Nephron (organoid): Measurements from ENCODE around the gene OAS3.

Source experiments
- H3K27ac Mint-ChIP-seq, 3 experiments: 2 replicates each; pipeline ENCODE4 v1.8.0; 2020; ENCODE audit warnings: mixed read lengths in 3 of 3, mild to moderate bottlenecking in 2 of 3, moderate library complexity in 1 of 3
- H3K27me3 Mint-ChIP-seq: 2 replicates; pipeline ENCODE4 v1.8.0; 2021; ENCODE audit warnings: low read depth, mild to moderate bottlenecking, moderate library complexity, mixed read lengths
- H3K36me3 Mint-ChIP-seq: 2 replicates; pipeline ENCODE4 v1.8.0; 2020; ENCODE audit warnings: low read depth, mixed read lengths
- H3K4me1 Mint-ChIP-seq: 2 replicates; pipeline ENCODE4 v1.8.0; 2020; ENCODE audit warnings: mixed read lengths
- H3K4me3 Mint-ChIP-seq, 3 experiments: 2 replicates each; pipeline ENCODE4 v1.8.0; 2020; ENCODE audit warnings: mild to moderate bottlenecking in 3 of 3, mixed read lengths in 3 of 3, moderate library complexity in 2 of 3
- H3K9me3 Mint-ChIP-seq: 2 replicates; pipeline ENCODE4 v1.8.0; 2020; ENCODE audit warnings: mixed read lengths
- CTCF ChIP-seq, 3 experiments: fragments of 200-600 bp; sonication (generic); IDR thresholded peaks; one replicate each; pipeline ENCODE4 v1.5.0; 2021; ENCODE audit warnings: antibody characterized with exemption in 3 of 3; ENCODE audit not compliant: unreplicated experiment in 3 of 3

The OAS3 gene

GRCh38 chr12:112928978-112929377 lies 9.3 kb upstream of the OAS3 start:
- peaks cover 18% of the 10 kb centered on the region for H3K27me3 Mint-ChIP-seq
- H3K4me3 Mint-ChIP-seq = no peak overlapping the region
- peaks cover 7% of the 10 kb centered on the region for H3K4me1 Mint-ChIP-seq
- no peaks in the 10 kb centered on the region for H3K36me3 Mint-ChIP-seq
- H3K27ac Mint-ChIP-seq = no peak overlapping the region
- no peak for TF ChIP-seq CTCF (IDR thresholded peaks at IDR 0.05; ENCODE audit: unreplicated experiment in 3 of 3)
- H3K9me3 Mint-ChIP-seq = peaks cover 6% of the 10 kb centered on the region

- peaks cover 16% of the 10 kb centered on the region for H3K27me3 Mint-ChIP-seq
- peaks cover 5% of the 10 kb centered on the region for H3K4me1 Mint-ChIP-seq
Observed at GRCh38 chr12:112929715-112930114, 8.6 kb upstream of the OAS3 start.

GRCh38 chr12:112930350-112930749 lies 7.9 kb upstream of the OAS3 start:
- Mint-ChIP-seq H3K4me1 (no peaks in the 10 kb centered on the region), H3K36me3 (no peaks in the 10 kb centered on the region), H3K27me3 (peaks cover 14% of the 10 kb centered on the region), H3K4me3 (no peak overlapping the region), H3K27ac (no peak overlapping the region), H3K9me3 (peaks cover 8% of the 10 kb centered on the region)
- no peak for TF ChIP-seq CTCF (IDR thresholded peaks at IDR 0.05; ENCODE audit: unreplicated experiment in 3 of 3)

More at GRCh38 chr12:112929715-112930114, 8.6 kb upstream of the OAS3 start:
- Mint-ChIP-seq H3K27ac (no peak overlapping the region), H3K4me3 (no peak overlapping the region), H3K36me3 (no peaks in the 10 kb centered on the region), H3K9me3 (peaks cover 6% of the 10 kb centered on the region)
- no peak for TF ChIP-seq CTCF (IDR thresholded peaks at IDR 0.05; ENCODE audit: unreplicated experiment in 3 of 3)

DNA sequence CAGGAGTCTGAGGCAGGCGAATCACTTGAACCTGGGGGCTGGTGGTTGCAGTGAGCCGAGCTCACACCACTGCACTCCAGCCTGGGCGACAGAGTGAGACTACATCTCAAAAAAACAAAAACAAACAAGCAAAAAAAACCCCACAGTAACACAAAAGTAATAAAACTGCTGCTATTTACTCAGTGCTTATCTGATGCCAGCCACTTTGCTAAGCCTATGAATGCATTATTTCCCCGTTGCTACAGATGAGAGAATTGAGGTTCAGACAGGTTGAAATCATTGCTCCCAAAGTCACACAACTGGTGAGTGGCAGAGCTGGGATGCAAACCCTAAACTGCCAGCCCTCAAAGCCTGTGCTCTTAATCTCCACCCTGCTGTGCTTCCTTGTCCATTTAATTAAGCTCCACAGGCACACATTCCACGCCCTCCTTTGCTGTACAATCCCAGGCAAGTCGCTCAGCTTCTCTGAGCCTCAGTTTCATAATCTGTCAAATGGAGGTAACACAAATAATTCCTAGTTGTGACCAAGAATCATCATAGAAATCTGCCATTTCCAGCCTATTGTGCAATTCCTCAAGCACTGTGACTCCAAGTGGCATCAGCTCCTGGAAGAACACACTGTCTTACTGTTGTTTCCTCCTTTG lies 5.7 kb upstream of the OAS3 start:
- Mint-ChIP-seq H3K27ac (no peak overlapping the region), H3K36me3 (no peaks in the 10 kb centered on the region), H3K4me3 (no peak overlapping the region), H3K9me3 (peaks cover 3% of the 10 kb centered on the region), H3K4me1 (no peaks in the 10 kb centered on the region), H3K27me3 (peaks cover 23% of the 10 kb centered on the region)
- TF ChIP-seq CTCF (IDR thresholded peaks at IDR 0.05; ENCODE audit: unreplicated experiment in 3 of 3) = no peak

DNA sequence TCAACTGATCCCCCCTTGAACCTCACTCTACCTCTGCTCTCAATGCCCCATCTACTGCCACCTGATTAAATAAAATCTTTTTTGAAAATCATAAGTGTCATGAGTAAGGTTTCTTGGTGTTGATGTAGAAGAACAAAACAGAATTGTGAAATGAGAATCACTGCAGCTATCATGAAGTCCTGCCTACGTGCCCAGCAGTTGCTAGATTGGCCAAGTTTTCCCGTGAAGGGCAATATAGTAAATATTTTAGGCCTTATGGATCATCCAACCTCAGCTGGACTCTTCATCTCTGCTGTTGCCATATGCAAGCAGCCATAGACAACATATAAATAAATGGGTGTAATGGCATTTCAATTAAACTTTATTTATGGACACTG lies 5.2 kb upstream of the OAS3 start:
- no peaks in the 10 kb centered on the region for H3K4me1 Mint-ChIP-seq
- TF ChIP-seq CTCF (IDR thresholded peaks at IDR 0.05; ENCODE audit: unreplicated experiment in 3 of 3) = no peak
- H3K36me3 Mint-ChIP-seq = no peaks in the 10 kb centered on the region
- H3K9me3 Mint-ChIP-seq = peaks cover 3% of the 10 kb centered on the region
- H3K27ac Mint-ChIP-seq = no peak overlapping the region
- H3K4me3 Mint-ChIP-seq = no peak overlapping the region
- H3K27me3 Mint-ChIP-seq = peaks cover 23% of the 10 kb centered on the region

- H3K4me3 Mint-ChIP-seq = no peak overlapping the region
- H3K27ac Mint-ChIP-seq = no peak overlapping the region
- peaks cover 43% of the 10 kb centered on the region for H3K27me3 Mint-ChIP-seq
Observed at GRCh38 chr12:112936264-112936663, 2.0 kb upstream of the OAS3 start.

More at GRCh38 chr12:112936264-112936663, 2.0 kb upstream of the OAS3 start:
- no peak for TF ChIP-seq CTCF (IDR thresholded peaks at IDR 0.05; ENCODE audit: unreplicated experiment in 3 of 3)
- no peaks in the 10 kb centered on the region for H3K4me1 Mint-ChIP-seq
- H3K36me3 Mint-ChIP-seq = no peaks in the 10 kb centered on the region
- H3K9me3 Mint-ChIP-seq = peaks cover 3% of the 10 kb centered on the region
